Sigmoid colon (tissue), 7 donors: Measurements from ENCODE around the gene NOTCH1. TPM values are rescaled to one million over a fixed set of nuclear protein-coding genes. Genes with fewer than 3 reads are reported as not detected.

ENCODE experiments used
- DNase-seq: peaks from one replicate; pipeline ENCODE4 v3.0.0-alpha.2; 2019
- H3K27ac ChIP-seq, 4 donors: fragments of 200-600 bp; sonication (generic); one replicate each; pipeline ENCODE4 v1.5.1; 2016 to 2019; ENCODE audit warnings: mild to moderate bottlenecking in 1 of 4
- H3K27me3 ChIP-seq, 3 donors: fragments of 200-600 bp; sonication (generic); one replicate each; pipeline ENCODE4 v1.5.1; 2019; ENCODE audit warnings: mild to moderate bottlenecking in 1 of 3
- H3K36me3 ChIP-seq, 4 donors: fragments of 200-600 bp; sonication (generic); one replicate each; pipeline ENCODE4 v1.5.1; 2016 to 2019
- H3K4me1 ChIP-seq, 4 donors: fragments of 200-600 bp; sonication (generic); one replicate each; pipeline ENCODE4 v1.5.1; 2017 to 2019
- H3K4me3 ChIP-seq, 4 donors: fragments of 200-600 bp; sonication (generic); one replicate each; pipeline ENCODE4 v1.5.1; 2017 to 2019; ENCODE audit warnings: mild to moderate bottlenecking in 2 of 4, moderate library complexity in 1 of 4
- H3K9me3 ChIP-seq, 4 donors: fragments of 200-600 bp in 3 of 4; sonication (generic) in 3 of 4; one replicate each; pipeline versions ENCODE4 v1.5.1 to v1.6.1; 2013 to 2019
- CTCF ChIP-seq, 4 experiments: fragments of 450-650 bp in 3 of 4; fragments of 200-600 bp in 1 of 4; IDR thresholded peaks; one replicate each; pipeline ENCODE4 v1.5.1; 2016 to 2019; ENCODE audit warnings: antibody characterized with exemption in 4 of 4, mild to moderate bottlenecking in 3 of 4, moderate library complexity in 2 of 4
- EP300 ChIP-seq, 4 donors: sonication (generic); formaldehyde crosslinking; IDR thresholded peaks; one replicate each; pipeline ENCODE4 v1.6.1; 2017; ENCODE audit warnings: antibody characterized with exemption in 4 of 4
- POLR2A ChIP-seq, 2 donors: fragments of 450-650 bp; IDR thresholded peaks; one replicate each; pipeline ENCODE4 v1.6.1; 2016; ENCODE audit warnings: antibody characterized with exemption in 2 of 2, mild to moderate bottlenecking in 2 of 2, moderate library complexity in 2 of 2
- POLR2AphosphoS5 ChIP-seq, 4 donors: sonication (generic); formaldehyde crosslinking; IDR thresholded peaks; one replicate each; pipeline ENCODE4 v1.6.1; 2017; ENCODE audit warnings: antibody characterized with exemption in 4 of 4
- WGBS, 2 donors: extraction: QIAGEN DNeasy Blood & Tissue Kit; methylation state at CpG; one replicate each; pipeline ENCODE4 v1.1.7; 2013; 5-methylcytosine and 5-hydroxymethylcytosine counted together
- intact Hi-C: fragments of 100-400 bp; cut with DNase I; formaldehyde crosslinking; loops from one replicate; pipeline ENCODE4 v1.15.1; 2023
- polyA plus RNA-seq, 3 donors: library from polyadenylated mRNA; stranded (reverse); fragments of 200-250 nt; gene quantifications; one replicate each; pipeline ENCODE4 v1.2.3, GENCODE V29; 2013
- total RNA-seq, 4 donors: library from RNA; depleted of rRNA; stranded (reverse); fragments of >200 nt; gene quantifications; one replicate each; pipeline ENCODE4 v1.1.0, GENCODE V29; 2016
- donor health status: healthy with polysubstance abuse.
- donor health status: Bipolar disorder and iron deficiency.
- donor health status: healthy.

NOTCH1 gene
- total and polyA plus RNA-seq, 7 donors: 1.8 to 36.0 (median 30.7) TPM

- no peak for DNase-seq
- H3K4me1 ChIP-seq: no peaks in the 10 kb centered on the region
- 94% methylated on average over 34 of the region's 34 CpGs for WGBS, 2 donors
- peaks cover 21 to 74% (median 58%) of the 10 kb centered on the region in 4 donors for H3K36me3 ChIP-seq
- H3K9me3 ChIP-seq: no peaks in the 10 kb centered on the region
- intact Hi-C loops: no loop called here
- no peaks in the 10 kb centered on the region for H3K27me3 ChIP-seq
- H3K27ac ChIP-seq: no peak overlapping the region
- TF ChIP-seq POLR2A (IDR thresholded peaks at IDR 0.05) (no peak), CTCF (IDR thresholded peaks at IDR 0.05) (no peak), POLR2AphosphoS5 (IDR thresholded peaks at IDR 0.05) (no peak), EP300 (IDR thresholded peaks at IDR 0.05) (no peak)
- H3K4me3 ChIP-seq: no peak overlapping the region
Measured at GRCh38 chr9:136474974-136475865, 70.6 kb downstream of the NOTCH1 start.

- no peak overlapping the region for H3K27ac ChIP-seq
- H3K4me1 ChIP-seq: no peaks in the 10 kb centered on the region
- H3K36me3 ChIP-seq: peaks cover 25 to 84% (median 66%) of the 10 kb centered on the region in 4 donors
- 96% methylated on average over 27 of the region's 27 CpGs for WGBS, 2 donors
- H3K4me3 ChIP-seq: no peak overlapping the region
- H3K27me3 ChIP-seq: no peaks in the 10 kb centered on the region
- no peaks in the 10 kb centered on the region for H3K9me3 ChIP-seq
- intact Hi-C loops: no loop called here
- no peak for DNase-seq
- TF ChIP-seq POLR2AphosphoS5 (IDR thresholded peaks at IDR 0.05): no peak
- no peak for TF ChIP-seq EP300 (IDR thresholded peaks at IDR 0.05)
- no peak for TF ChIP-seq POLR2A (IDR thresholded peaks at IDR 0.05)
- TF ChIP-seq CTCF (IDR thresholded peaks at IDR 0.05): no peak
Measured at GRCh38 chr9:136474021-136474640, 71.7 kb downstream of the NOTCH1 start.

DNA sequence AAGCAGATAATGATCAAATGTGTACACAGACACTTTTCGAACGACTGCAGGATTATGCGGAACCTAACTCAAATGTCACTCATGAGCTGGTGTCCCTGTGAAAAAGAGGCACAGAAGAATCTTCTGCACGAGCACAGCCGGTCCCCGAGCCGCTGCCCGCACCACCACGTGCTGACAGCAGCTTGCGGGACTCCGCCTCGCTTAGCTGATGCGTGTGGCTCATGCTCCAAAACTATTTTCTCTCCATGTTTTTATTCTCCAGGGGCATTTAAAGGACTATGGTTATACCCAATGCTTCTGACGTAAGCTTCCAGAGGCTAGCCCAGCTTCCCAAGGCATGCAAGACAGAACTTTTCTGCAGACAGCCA lies 72.5 kb downstream of the NOTCH1 start:
- Histone ChIP-seq H3K36me3 (peaks cover 25 to 92% (median 71%) of the 10 kb centered on the region in 4 donors), H3K4me1 (no peaks in the 10 kb centered on the region), H3K4me3 (no peak overlapping the region), H3K27ac (no peak overlapping the region), H3K9me3 (no peaks in the 10 kb centered on the region), H3K27me3 (no peaks in the 10 kb centered on the region)
- intact Hi-C loops: no loop called here
- 95 to 96% methylated on average over 14 of the region's 14 CpGs for WGBS, 2 donors
- DNase-seq: no peak
- TF ChIP-seq POLR2AphosphoS5 (IDR thresholded peaks at IDR 0.05) (no peak), POLR2A (IDR thresholded peaks at IDR 0.05) (no peak), CTCF (IDR thresholded peaks at IDR 0.05) (no peak), EP300 (IDR thresholded peaks at IDR 0.05) (no peak)

DNA sequence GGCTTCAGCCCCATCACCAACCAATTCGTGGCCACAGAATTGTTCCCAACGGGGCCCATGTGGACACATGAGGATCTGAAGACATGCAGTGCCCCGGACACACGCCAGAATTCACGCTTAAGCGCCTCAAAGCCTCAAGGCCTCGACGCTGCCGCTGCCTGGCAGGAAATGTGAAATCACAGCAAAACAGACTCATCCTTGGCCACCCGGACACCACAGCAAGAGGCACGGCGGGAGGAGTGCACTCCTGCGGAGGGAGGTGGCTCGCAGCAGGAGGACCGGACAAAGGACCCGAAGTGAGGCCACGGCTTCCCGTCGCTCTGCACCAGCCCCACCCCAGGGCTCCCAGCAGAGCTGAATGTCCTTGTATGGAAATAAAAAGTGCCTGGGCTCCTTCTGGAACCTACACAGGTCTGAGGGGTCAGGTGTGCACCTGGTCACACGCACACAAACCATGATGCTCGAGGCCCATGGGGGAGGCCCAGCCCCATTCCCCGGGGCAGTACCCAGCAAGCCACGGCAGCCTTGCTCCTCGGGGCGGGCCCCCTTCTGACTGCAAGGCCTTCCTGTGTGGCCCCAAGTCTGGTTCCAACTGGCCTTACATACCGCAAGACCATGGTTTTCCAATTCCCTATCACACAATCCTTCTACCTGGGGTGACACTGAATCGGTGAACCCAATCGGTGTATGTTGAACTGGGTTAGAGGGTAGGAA lies 73.1 kb downstream of the NOTCH1 start:
- WGBS, 2 donors: 93 to 95% methylated on average over 28 of the region's 28 CpGs
- Histone ChIP-seq H3K9me3 (no peaks in the 10 kb centered on the region), H3K27me3 (no peaks in the 10 kb centered on the region), H3K27ac (no peak overlapping the region), H3K4me1 (no peaks in the 10 kb centered on the region), H3K4me3 (no peak overlapping the region), H3K36me3 (peaks cover 25 to 98% (median 75%) of the 10 kb centered on the region in 4 donors)
- no peak for TF ChIP-seq POLR2A (IDR thresholded peaks at IDR 0.05)
- no peak for TF ChIP-seq CTCF (IDR thresholded peaks at IDR 0.05)
- no peak for TF ChIP-seq EP300 (IDR thresholded peaks at IDR 0.05)
- no peak for TF ChIP-seq POLR2AphosphoS5 (IDR thresholded peaks at IDR 0.05)
- DNase-seq: no peak
- intact Hi-C loops: no loop called here
